ENCODE measurements around the gene FOXI2. TPM values are rescaled to one million over a fixed set of nuclear protein-coding genes. Genes with fewer than 3 reads are reported as not detected.

FOXI2 gene
- total RNA-seq, 1 experiment from 2014 or later = not detected

GRCh38 chr10:127738512-127739424 lies 1.8 kb downstream of the FOXI2 start:
- intact Hi-C loops (cut with micrococcal nuclease; ENCODE audit: unreplicated experiment) = no loop called here
- CTCF ChIA-PET = no interaction called here
- Histone ChIP-seq H3K4me1 (ENCODE audit: insufficient read depth, low read length, poor library complexity, severe bottlenecking) (no peaks in the 10 kb centered on the region), H3K9me3 (ENCODE audit: low read depth, low read length, poor library complexity, severe bottlenecking) (no peaks in the 10 kb centered on the region), H3K4me3 (ENCODE audit: low read depth, low read length, poor library complexity, severe bottlenecking) (no peak overlapping the region), H3K36me3 (ENCODE audit: insufficient read depth, low read length, poor library complexity, severe bottlenecking) (no peaks in the 10 kb centered on the region), H3K27me3 (replicated peaks; ENCODE audit: insufficient read depth, low read depth, low read length, poor library complexity) (peaks cover 79% of the 10 kb centered on the region), H3K27ac (ENCODE audit: low read depth, low read length, poor library complexity, severe bottlenecking) (no peak overlapping the region)
- TF ChIP-seq EZH2 (IDR thresholded peaks at IDR 0.05; ENCODE audit: borderline replicate concordance, low read depth, low read length, poor library complexity, severe bottlenecking) = peak; percentile 22
- no peak for TF ChIP-seq CTCF (conservative IDR thresholded peaks at IDR 0.05; ENCODE audit: low read depth, low read length)
- no peak for DNase-seq (ENCODE audit: low spot score)
- no TSS peak for BruUV-seq (replicated peaks)
- POLR2A ChIA-PET (ENCODE audit: low non-redundant PET) = no interaction called here

GRCh38 chr10:127739908-127740307 lies 2.9 kb downstream of the FOXI2 start:
- ChIA-PET CTCF (no interaction called here), POLR2A (ENCODE audit: low non-redundant PET) (no interaction called here)
- no peaks in the 10 kb centered on the region for H3K9me3 ChIP-seq (ENCODE audit: low read depth, low read length, poor library complexity, severe bottlenecking)
- TF ChIP-seq CTCF (conservative IDR thresholded peaks at IDR 0.05; ENCODE audit: low read depth, low read length) (no peak), EZH2 (IDR thresholded peaks at IDR 0.05; ENCODE audit: borderline replicate concordance, low read depth, low read length, poor library complexity, severe bottlenecking) (no peak)
- no peak for DNase-seq (ENCODE audit: low spot score)
- H3K4me3 ChIP-seq (ENCODE audit: low read depth, low read length, poor library complexity, severe bottlenecking) = no peak overlapping the region
- intact Hi-C loops (cut with micrococcal nuclease; ENCODE audit: unreplicated experiment) = no loop called here
- no peaks in the 10 kb centered on the region for H3K36me3 ChIP-seq (ENCODE audit: insufficient read depth, low read length, poor library complexity, severe bottlenecking)
- no TSS peak for BruUV-seq (replicated peaks)
- peaks cover 67% of the 10 kb centered on the region for H3K27me3 ChIP-seq (replicated peaks; ENCODE audit: insufficient read depth, low read depth, low read length, poor library complexity)
- H3K27ac ChIP-seq (ENCODE audit: low read depth, low read length, poor library complexity, severe bottlenecking) = no peak overlapping the region
- H3K4me1 ChIP-seq (ENCODE audit: insufficient read depth, low read length, poor library complexity, severe bottlenecking) = no peaks in the 10 kb centered on the region

- ChIA-PET POLR2A (ENCODE audit: low non-redundant PET) (no interaction called here), CTCF (interaction anchor here (1.2 kb wide), 1 partner anchor 25 kb away, joined by 4 read pairs; no protein-coding TSS in a partner anchor)
- no TSS peak for BruUV-seq (replicated peaks)
- peaks cover 66% of the 10 kb centered on the region for H3K27me3 ChIP-seq (replicated peaks; ENCODE audit: insufficient read depth, low read depth, low read length, poor library complexity)
- no peak overlapping the region for H3K27ac ChIP-seq (ENCODE audit: low read depth, low read length, poor library complexity, severe bottlenecking)
- intact Hi-C loops (cut with micrococcal nuclease; ENCODE audit: unreplicated experiment) = no loop called here
- no peak overlapping the region for H3K4me3 ChIP-seq (ENCODE audit: low read depth, low read length, poor library complexity, severe bottlenecking)
- DNase-seq (ENCODE audit: low spot score) = no peak
- H3K4me1 ChIP-seq (ENCODE audit: insufficient read depth, low read length, poor library complexity, severe bottlenecking) = no peaks in the 10 kb centered on the region
- H3K36me3 ChIP-seq (ENCODE audit: insufficient read depth, low read length, poor library complexity, severe bottlenecking) = no peaks in the 10 kb centered on the region
- no peaks in the 10 kb centered on the region for H3K9me3 ChIP-seq (ENCODE audit: low read depth, low read length, poor library complexity, severe bottlenecking)
- TF ChIP-seq EZH2 (IDR thresholded peaks at IDR 0.05; ENCODE audit: borderline replicate concordance, low read depth, low read length, poor library complexity, severe bottlenecking) (no peak), CTCF (conservative IDR thresholded peaks at IDR 0.05; ENCODE audit: low read depth, low read length) (no peak)
Measured at GRCh38 chr10:127740596-127740995, 3.6 kb downstream of the FOXI2 start.
